Esophagus muscularis mucosa (tissue), 4 donors: ENCODE results near the gene TGM6. TPM values are rescaled to one million over a fixed set of nuclear protein-coding genes. Genes with fewer than 3 reads are reported as not detected.

Source experiments
- DNase-seq: peaks from one replicate; pipeline ENCODE4 v3.0.0-alpha.2; 2017; ENCODE audit errors: extremely low spot score
- H3K27ac ChIP-seq, 4 donors: fragments of 200-600 bp; sonication (generic); replicated peaks in 1 of 4; 1 replicate in 3 of 4; 2 replicates in 1 of 4; pipeline ENCODE4 v1.5.1; 2016 to 2019; ENCODE audit warnings: mild to moderate bottlenecking in 1 of 4
- H3K27me3 ChIP-seq, 4 donors: fragments of 200-600 bp; sonication (generic); one replicate each; pipeline versions ENCODE4 v1.5.1 to v1.6.0; 2016 to 2019
- H3K36me3 ChIP-seq, 4 donors: fragments of 200-600 bp; sonication (generic); one replicate each; pipeline ENCODE4 v1.5.1; 2016 to 2019
- H3K4me1 ChIP-seq, 4 donors: fragments of 200-600 bp; sonication (generic); one replicate each; pipeline ENCODE4 v1.5.1; 2016 to 2019
- H3K4me3 ChIP-seq, 4 donors: fragments of 200-600 bp; sonication (generic); 1 replicate in 2 of 4; 2 replicates in 2 of 4; pipeline ENCODE4 v1.5.1; 2016 to 2019; ENCODE audit warnings: mild to moderate bottlenecking in 4 of 4, moderate library complexity in 1 of 4
- H3K9me3 ChIP-seq, 4 donors: fragments of 200-600 bp; sonication (generic); 1 replicate in 3 of 4; 2 replicates in 1 of 4; pipeline ENCODE4 v1.5.1; 2016 to 2019
- EP300 ChIP-seq: sonication (generic); formaldehyde crosslinking; IDR thresholded peaks from one replicate; pipeline ENCODE4 v1.6.1; 2017; ENCODE audit warnings: antibody characterized with exemption
- POLR2A ChIP-seq: fragments of 450-650 bp; IDR thresholded peaks from one replicate; pipeline ENCODE4 v1.6.1; 2017; ENCODE audit warnings: antibody characterized with exemption, moderate library complexity, mild to moderate bottlenecking, low read depth
- POLR2AphosphoS5 ChIP-seq, 2 donors: sonication (generic); formaldehyde crosslinking; IDR thresholded peaks; one replicate each; pipeline ENCODE4 v1.6.1; 2017; ENCODE audit warnings: antibody characterized with exemption in 2 of 2
- WGBS: methylation state at CpG from one replicate; pipeline ENCODE4 v1.1.5; 2018; 5-methylcytosine and 5-hydroxymethylcytosine counted together
- intact Hi-C: fragments of 100-400 bp; cut with DNase I; formaldehyde crosslinking; loops from one replicate; pipeline ENCODE4 v1.15.1; 2023
- total RNA-seq, 4 donors: library from RNA; depleted of rRNA; stranded (reverse); fragments of >200 nt; gene quantifications; one replicate each; pipeline versions ENCODE4 v1.1.0 to v1.2.1, GENCODE V29; 2016
- TF ChIP-seq, protein P1 (sequence below), 3 experiments: fragments of 200-600 bp in 2 of 3; fragments of 450-650 bp in 1 of 3; sonication (generic) in 2 of 3; IDR thresholded peaks; one replicate each; pipeline ENCODE4 v1.5.1; 2017 to 2019; ENCODE audit warnings: antibody characterized with exemption in 3 of 3, mild to moderate bottlenecking in 2 of 3, moderate library complexity in 1 of 3

The TGM6 gene
- total RNA-seq, 4 donors from 2014 or later, result not detected

DNA sequence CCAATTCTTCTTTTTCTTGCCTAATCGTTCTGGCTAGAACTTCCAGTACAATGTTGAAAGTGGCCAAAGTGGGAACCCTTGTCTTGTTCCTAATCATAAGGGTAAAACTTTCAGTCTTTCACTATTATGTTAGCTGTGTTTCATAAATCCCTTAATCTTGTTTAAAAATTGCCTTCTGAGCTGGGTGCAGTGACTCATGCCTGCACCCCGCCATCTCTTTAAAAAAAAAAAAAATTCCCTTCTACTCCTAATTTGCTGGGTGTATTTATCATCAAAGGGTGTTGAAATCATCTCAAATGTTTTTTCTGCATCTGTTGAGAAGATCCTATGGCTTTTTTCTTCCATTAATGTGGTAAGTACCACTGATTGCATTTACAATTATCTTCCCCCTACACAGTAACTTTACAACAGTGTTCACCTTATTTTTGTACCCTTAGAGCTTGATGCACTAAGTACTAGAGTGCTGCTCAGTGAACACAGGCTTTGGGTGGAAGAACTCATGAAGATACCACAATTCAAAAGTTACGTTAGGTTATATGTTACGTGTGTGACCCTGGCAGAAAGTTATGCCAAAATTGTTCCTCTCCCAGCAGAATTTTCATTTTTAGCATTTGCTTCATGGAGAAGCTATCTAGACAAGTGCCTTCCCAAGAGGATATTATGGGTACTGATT, 80.2 kb downstream of the TGM6 start:
- H3K36me3 ChIP-seq, result peaks cover 59 to 82% (median 70%) of the 10 kb centered on the region in 4 donors
- peaks cover 0 to 6% (median 0%) of the 10 kb centered on the region in 4 donors for H3K4me1 ChIP-seq
- H3K9me3 ChIP-seq, result no peaks in the 10 kb centered on the region
- TF ChIP-seq POLR2AphosphoS5 (IDR thresholded peaks at IDR 0.05) (no peak), POLR2A (no peak), EP300 (no peak)
- TF ChIP-seq, protein P1, sequence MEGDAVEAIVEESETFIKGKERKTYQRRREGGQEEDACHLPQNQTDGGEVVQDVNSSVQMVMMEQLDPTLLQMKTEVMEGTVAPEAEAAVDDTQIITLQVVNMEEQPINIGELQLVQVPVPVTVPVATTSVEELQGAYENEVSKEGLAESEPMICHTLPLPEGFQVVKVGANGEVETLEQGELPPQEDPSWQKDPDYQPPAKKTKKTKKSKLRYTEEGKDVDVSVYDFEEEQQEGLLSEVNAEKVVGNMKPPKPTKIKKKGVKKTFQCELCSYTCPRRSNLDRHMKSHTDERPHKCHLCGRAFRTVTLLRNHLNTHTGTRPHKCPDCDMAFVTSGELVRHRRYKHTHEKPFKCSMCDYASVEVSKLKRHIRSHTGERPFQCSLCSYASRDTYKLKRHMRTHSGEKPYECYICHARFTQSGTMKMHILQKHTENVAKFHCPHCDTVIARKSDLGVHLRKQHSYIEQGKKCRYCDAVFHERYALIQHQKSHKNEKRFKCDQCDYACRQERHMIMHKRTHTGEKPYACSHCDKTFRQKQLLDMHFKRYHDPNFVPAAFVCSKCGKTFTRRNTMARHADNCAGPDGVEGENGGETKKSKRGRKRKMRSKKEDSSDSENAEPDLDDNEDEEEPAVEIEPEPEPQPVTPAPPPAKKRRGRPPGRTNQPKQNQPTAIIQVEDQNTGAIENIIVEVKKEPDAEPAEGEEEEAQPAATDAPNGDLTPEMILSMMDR (IDR thresholded peaks at IDR 0.05), result no peak
- 82% methylated on average over 4 of the region's 4 CpGs for WGBS
- intact Hi-C loops, result loop anchor here (10.0 kb wide), 1 partner anchor 996 kb away; the partner anchor contains the start of gene NSFL1C
- no peak overlapping the region for H3K27ac ChIP-seq
- no peak overlapping the region for H3K4me3 ChIP-seq
- no peak for DNase-seq
- H3K27me3 ChIP-seq, result no peaks in the 10 kb centered on the region

DNA sequence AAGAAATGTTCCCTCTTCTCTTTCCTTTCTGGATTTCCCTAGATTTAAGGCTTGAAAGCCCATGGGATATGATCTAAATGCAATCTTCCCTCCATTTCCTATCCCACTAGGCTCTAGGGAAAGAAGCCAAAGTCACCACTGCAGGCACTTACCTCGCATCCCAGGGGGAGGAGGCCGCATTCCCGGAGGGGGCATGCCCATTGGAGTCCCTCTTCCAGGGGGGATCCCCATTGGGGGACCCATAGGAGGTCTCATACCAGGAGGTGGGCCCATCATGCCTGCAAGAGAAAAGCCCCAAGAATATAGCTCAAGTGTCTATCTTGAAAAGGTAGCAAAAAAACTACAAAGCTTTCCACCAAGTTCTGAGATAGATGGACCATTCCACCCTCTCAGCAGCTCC, 81.8 kb downstream of the TGM6 start:
- intact Hi-C loops, result loop anchor here (10.0 kb wide), 1 partner anchor 998 kb away; the partner anchor contains the start of gene NSFL1C
- WGBS, result 98% methylated on average over 3 of the region's 3 CpGs
- no peaks in the 10 kb centered on the region for H3K9me3 ChIP-seq
- peak; percentile 72 for DNase-seq
- H3K36me3 ChIP-seq, result peaks cover 70 to 98% (median 85%) of the 10 kb centered on the region in 4 donors
- no peak overlapping the region for H3K4me3 ChIP-seq
- no peak overlapping the region for H3K27ac ChIP-seq
- TF ChIP-seq POLR2A (no peak), POLR2AphosphoS5 (IDR thresholded peaks at IDR 0.05) (no peak), EP300 (no peak)
- TF ChIP-seq, protein P1 (IDR thresholded peaks at IDR 0.05), result no peak
- peaks cover 0 to 7% (median 5%) of the 10 kb centered on the region in 4 donors for H3K4me1 ChIP-seq
- no peaks in the 10 kb centered on the region for H3K27me3 ChIP-seq

- WGBS, result 85% methylated on average over 7 of the region's 9 CpGs
- no peak overlapping the region for H3K4me3 ChIP-seq
- no peaks in the 10 kb centered on the region for H3K27me3 ChIP-seq
- H3K36me3 ChIP-seq, result peaks cover 71 to 93% (median 88%) of the 10 kb centered on the region in 4 donors
- no peak overlapping the region for H3K27ac ChIP-seq
- intact Hi-C loops, result loop anchor here (10.0 kb wide), 1 partner anchor 999 kb away; the partner anchor contains the start of gene NSFL1C
- H3K4me1 ChIP-seq, result peaks cover 9 to 19% (median 15%) of the 10 kb centered on the region in 4 donors
- no peaks in the 10 kb centered on the region for H3K9me3 ChIP-seq
- no peak for DNase-seq
- TF ChIP-seq, protein P1 (IDR thresholded peaks at IDR 0.05), result no peak
- no peak for TF ChIP-seq EP300
- TF ChIP-seq POLR2AphosphoS5 (IDR thresholded peaks at IDR 0.05), result no peak
- TF ChIP-seq POLR2A, result no peak
Observed at GRCh38 chr20:2463616-2464365, 83.1 kb downstream of the TGM6 start.

DNA sequence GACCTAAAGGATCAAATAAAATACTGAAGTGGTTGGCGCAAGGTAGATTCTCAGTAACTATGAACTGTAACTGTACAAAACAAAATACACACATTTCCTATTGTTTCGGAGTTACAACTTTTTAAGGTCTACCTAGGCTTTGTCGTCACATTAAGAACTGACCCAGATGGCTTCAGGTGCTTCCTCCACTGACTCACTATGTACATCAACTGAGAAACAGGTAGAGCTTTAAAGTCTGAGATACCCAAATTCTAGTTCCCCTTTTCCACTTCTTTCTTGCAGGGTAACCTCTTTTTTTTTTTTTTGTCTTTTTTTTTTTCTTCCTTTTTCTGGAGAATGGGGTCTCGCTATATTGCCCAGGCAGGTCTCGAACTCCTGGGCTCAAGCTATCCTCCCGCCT, 84.4 kb downstream of the TGM6 start:
- H3K27ac ChIP-seq, result no peak overlapping the region
- peaks cover 67 to 80% (median 77%) of the 10 kb centered on the region in 4 donors for H3K36me3 ChIP-seq
- no peaks in the 10 kb centered on the region for H3K27me3 ChIP-seq
- H3K4me3 ChIP-seq, result no peak overlapping the region
- no peak for TF ChIP-seq EP300
- no peak for TF ChIP-seq POLR2AphosphoS5 (IDR thresholded peaks at IDR 0.05)
- TF ChIP-seq, protein P1 (IDR thresholded peaks at IDR 0.05), result no peak
- no peak for TF ChIP-seq POLR2A
- peak; percentile 5 for DNase-seq
- peaks cover 20 to 29% (median 25%) of the 10 kb centered on the region in 4 donors for H3K4me1 ChIP-seq
- intact Hi-C loops, result loop anchor here (10.0 kb wide), 1 partner anchor 1000 kb away; the partner anchor contains the start of gene NSFL1C
- H3K9me3 ChIP-seq, result no peaks in the 10 kb centered on the region
- WGBS, result 99% methylated on average over 6 of the region's 6 CpGs
